GM21526 (cell line): ENCODE data around the gene COL4A1.

Experiments
- ATAC-seq: cut with Tn5 transposase; IDR thresholded peaks from one replicate; pipeline ENCODE4 v1.9.1; 2021; ENCODE audit warnings: moderate library complexity; ENCODE audit not compliant: unreplicated experiment, low FRiP score

COL4A1 gene

DNA sequence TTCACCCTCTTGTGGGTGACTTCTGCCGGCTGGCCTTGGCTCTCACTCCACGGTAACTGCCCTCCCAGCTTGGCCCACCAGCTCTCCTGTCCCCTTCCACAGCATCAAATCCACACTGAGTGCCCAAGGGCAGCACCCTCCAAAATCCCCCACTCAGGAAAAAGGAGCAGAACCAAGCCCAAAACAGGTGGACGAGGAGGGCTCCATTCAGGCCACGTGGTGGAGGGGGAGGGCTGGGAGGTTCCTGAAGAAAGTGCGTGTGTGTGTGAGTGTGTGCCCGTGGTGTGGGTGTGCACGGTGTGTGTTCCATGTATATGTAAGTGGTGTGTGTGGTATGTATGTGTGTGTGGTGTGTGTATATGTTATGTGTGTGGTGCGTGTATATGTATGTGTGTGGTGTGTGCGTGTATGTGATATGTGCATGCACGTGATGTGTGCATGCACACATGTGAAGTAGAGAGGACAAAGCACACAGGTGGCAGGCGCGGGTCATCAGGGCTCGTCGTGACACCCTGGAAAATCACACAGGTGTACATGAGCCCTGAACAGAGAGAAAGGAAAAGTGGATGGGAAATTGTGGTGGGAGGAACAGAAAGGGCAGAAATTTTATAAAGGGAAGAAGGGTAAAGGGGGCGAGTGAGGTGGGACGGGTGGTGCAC lies 76.9 kb downstream of the COL4A1 start:
- ATAC-seq = no peak

DNA sequence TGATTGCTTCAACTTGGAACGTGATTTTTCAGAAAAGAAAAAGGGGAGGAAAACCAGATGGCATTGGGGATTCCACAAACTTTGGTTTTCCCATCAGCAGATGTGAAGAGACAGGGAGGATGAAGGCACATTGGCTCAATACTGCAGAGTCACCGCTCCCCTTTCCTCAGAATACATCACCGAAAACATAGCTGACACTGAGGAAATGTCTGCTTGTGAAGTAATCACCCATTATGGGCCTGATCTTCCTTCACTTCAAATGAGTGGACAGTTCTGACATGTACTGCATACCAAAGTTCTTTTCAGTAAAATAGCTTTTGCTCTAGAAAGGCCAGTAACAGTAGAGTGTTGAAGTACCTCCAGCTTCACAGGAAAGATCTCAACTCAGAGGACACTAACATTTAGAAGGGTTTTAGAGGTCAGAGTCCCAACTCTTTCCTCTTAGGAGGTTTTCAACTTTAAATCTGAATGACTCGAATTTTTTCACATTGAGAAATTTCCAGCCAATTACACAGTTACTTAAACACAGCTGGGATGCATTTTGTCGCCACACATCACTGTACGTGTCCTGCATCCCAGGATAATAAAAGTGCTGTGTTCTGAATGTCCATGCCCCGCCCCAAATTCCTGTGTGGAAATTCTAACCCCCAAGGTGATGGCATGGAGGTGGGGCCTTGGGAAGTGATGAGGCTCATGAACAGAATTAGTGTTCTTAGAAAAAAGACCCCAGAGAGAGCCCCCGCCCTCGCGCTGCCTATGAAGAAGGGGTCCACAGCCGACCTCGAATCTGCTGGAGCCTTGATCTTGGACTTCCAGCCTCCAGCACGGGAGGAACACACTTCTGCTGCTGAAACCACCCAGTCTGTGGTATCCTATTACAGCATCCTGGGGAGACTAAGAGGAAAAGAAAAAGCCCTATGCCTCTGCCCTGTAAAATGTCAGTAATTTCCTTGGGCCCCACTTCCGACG lies 77.7 kb downstream of the COL4A1 start:
- no peak for ATAC-seq

DNA sequence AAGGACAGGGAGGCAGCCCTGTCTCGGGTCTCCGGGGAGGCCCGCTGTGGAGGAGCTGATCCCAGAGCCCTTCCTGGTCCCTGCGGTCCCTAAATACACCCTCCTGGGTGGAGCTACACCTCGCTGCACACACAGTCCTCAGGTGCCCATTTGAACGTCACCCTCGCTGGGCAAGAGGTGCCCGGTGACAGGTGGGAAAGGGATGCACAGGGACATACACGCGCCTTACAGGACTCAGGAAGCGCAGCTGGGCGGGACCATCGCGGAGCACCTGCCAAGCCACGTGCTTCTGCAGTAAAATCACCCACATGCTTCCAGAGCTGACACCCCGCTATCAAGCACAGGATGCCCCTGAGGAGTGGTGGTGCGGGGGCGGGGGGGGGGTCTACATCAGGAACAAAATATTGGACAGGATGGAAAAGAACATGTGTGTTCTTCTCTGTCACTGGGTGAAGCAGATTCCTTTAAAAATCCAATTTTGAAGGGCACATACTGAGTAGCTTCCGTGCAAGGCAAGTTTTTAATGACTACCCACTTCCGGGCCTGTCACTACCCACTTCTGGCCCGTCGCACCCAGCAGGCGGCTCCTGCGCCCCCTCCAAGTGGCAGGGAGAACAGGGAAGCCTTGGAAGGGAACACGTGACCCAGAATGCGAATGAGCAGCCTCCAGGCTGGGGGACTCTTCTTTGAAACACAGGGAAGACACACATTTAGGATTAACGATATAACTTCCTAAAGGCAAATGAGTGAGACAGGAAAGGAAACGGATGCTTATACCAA lies 78.9 kb downstream of the COL4A1 start:
- ATAC-seq = no peak

DNA sequence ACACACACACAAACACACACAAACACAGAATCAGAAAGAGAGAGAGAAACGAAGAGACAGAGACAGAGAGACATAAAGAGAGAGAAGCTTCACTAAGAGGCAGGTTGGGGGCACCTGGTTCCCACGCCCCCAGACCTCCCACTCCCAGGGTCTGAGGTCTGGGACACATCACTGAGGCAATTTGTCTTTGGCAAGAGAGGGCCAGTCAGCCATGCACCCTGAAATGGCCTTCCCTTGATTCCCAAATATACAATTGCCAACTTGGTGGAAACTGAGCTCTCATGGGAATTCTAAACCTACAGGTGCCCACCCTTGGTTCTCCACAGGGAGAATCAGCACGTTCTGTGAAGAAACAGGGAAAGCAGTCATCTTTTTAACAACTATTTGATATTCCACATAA lies 79.5 kb downstream of the COL4A1 start:
- no peak for ATAC-seq

DNA sequence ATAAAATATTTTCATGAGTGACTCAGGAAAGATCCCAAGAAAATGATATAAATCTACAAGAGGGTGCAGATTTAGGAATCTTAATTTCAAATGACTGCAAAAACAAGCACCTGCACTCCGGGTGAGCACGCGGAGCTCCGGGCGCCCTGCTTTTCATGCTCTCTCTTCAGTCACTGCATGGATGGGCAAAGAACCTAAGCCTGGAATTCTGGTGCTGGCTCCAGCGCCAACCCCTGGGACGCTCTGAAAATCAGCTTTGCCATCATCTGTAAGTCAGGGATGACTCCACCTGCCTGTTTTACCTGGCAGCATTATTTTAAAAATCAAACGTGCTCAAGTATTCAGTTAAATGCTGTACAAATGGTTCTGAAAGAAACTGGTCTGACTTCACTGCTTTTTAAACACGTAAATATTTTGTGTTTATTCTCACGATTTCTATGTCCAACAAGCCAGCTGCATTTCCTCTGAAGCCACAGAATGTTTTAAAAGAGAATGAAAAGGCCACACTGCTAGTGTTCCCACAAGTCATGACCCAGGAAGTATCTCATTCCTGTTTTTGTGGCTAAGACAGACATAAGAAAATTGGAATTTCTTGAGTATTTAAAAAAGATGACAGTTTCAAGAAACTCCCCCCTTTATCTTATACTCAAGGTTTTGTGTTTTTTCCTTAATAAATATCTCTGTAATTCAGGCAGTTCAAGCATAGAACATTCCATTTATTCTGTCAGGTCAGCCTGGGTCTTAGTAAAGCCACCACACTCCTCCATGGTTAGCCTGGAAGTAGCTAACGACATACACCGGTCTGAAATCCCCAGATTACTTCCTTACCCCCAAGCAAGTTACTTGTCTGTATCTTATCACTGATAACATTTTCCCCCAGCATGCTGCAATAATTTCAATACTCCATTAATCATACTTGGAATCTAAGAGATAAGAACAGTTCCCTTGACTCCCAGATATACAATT lies 81.1 kb downstream of the COL4A1 start:
- ATAC-seq = no peak

DNA sequence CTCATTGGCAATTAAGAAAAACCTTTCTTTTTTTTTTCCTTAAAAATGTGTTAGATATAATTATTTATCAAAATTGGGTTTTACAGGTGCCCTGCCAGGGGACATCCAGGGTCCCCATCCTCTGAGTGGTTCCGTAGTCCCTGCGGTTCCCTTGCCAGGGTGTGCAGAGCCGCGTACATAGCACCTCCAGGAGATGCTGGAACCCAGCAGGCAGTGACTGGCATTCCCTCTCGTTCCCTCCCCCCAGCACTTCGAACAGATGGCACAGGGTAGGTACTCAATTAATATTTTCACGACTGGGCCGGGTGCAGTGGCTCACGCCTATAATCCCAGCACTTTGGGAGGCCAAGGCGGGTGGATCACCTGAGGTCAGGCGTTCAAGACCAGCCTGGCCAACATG lies 82.0 kb downstream of the COL4A1 start:
- no peak for ATAC-seq

DNA sequence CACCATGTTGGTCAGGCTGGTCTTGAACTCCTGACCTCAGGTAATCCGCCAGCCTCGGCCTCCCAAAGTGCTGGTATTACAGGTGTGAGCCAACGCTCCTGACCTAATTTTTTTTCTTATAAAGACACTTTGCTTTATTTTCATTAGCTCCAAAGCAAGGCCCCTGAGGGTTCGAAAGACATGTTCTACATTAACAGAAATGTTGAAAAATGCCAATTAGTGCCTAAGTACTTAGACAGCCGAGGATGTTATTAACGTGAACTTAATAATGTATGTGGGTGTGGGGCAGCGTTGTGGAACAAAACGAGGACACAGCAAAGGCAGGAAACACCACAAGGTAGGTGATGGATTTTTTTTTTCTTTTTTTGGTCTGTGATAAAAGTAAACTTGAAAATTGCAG lies 82.4 kb downstream of the COL4A1 start:
- ATAC-seq = no peak

DNA sequence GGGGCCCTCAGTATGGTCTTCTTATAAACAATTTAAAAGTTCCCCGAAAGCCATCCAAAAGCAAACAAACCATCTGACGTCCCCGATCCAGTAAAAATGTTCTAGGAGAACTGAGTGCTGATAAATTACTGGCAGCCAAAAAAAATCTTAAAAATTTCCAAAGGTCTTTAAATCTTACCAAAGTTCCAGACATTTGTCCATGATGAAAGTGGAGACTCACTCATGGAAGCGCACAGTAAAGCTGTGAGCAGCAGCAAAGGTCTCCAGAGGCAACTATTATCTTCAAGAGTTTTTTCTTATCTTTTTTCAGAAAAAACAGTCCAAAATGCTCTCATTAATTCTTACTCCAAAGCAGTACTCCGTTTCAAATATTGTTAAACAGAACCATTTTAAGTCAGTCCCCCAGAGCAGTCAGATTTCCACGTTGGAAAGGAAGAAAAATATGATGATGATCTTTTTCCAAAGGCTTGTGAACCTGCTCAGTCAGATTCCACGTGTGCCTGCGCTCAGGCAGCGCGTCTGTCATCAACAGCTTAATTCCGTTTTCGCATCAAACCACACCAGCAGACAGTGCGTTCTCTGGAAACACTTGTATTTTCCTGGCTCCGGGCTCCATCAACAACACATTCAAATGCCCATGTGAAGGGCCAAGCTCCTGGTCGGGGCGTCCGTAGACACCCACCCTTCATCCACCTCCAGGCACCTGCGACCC lies 85.4 kb downstream of the COL4A1 start:
- no peak for ATAC-seq

DNA sequence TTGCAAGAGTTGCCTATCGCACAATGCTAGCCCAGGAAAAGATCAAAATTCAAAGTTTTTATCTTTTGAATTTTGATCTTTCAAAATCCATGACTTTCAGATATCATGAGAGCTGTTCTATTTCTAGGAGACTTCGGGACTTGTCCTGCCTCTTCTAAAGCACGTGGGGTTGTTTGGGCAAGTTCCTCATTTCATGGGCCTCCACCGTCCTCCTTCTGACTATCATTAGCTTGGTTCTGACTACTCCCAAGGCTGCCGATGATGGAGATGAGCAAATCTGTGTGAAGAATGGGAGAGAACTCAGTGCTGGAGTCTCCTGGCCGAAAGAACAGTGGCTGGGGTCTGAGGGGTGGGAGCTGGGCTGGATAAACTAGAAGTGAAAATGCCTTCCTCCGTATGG lies 86.5 kb downstream of the COL4A1 start:
- no peak for ATAC-seq

DNA sequence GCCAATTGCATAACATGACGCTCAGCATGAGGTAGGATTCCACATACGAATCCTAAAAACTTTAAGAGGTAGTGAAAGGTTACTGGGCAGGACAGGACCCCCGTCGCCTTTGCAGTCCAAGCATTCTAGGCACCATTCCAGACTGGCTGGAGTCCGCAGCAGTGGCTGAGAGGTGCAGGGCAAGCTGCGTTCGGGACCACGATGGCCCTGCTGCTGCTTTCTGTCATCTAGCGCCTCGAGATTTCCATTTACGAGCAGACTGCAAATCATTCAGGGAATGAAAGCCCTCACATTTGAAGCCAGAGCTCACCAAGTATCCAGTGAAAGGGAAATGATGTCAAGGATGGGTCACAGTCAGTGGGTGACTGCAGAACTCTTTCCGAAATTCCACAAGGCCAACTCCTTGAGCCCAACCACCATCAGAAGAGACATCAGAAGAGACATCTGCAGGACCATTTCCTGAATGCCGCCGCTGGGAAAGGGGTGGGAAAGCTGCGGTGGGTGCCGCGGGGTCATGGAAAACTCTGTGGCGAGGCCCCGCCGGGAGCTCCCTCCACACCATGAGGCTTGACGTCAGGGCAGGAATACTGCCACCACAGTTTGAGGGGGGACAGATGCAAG lies 88.3 kb downstream of the COL4A1 start:
- ATAC-seq = no peak

DNA sequence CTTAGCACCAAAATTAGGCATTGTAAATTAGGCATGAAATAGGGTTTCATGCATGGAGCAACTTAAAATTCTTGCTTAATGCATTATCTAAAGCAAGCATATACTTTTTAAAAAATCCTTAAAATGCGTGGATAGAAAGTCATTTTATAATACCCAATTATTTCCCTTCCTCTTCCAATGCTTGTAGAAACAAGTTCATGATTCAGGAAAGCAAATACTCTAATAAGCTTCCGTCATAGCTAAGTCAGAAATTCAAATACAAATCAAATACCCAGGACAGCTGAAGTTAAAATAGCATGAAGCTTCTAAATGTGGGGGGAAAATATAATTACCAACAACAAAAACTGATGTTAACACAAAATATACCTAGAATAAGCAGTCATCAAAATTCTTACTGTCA lies 89.1 kb downstream of the COL4A1 start:
- ATAC-seq = no peak

DNA sequence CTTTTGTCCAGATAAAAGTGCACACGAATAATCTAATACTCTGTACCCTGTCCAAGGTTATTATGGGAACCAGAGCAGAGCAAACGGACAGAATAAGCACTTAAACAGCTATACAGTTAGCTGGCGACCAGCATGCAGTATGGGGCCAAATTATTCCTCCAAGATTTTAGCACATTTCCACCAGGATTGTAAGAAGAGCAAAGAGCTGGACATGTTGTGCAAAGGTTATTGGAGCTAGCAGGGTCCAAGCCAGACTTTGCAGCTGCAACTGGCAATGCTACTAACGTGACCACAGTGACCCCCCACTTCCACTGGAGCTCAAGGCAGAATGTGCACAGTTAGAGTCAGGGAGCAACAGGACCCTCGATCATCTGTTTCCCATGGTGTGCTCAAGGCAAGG lies 89.9 kb downstream of the COL4A1 start:
- ATAC-seq = no peak

DNA sequence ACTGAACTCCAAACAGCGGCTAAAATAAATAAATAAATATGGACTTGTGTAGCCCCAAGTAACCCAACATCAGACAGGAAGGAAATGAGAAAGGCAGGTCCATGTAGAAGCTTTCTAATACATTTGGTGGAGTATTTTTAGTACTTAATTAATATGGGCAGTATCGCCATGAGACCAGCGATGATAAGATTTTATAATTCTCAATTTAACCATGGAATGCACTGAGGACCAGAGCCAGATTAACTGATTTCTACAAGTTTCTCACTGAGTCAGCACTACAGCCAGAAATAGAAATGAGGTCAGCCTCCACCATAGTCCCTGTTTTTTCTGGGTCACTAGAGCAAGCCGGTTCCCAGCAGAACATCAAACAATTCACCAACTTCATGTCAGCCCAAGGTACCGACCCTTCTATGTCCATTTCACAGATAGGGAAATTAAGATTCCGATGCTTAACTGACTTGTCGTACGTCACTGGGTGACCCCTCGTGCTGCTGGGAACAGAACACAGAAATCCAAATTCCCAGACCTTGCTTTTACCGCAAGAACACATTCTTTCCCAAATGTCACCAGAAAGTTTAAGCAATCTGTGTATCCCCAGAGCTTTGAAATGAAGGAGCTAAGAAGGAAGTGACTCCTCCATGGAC lies 90.4 kb downstream of the COL4A1 start:
- no peak for ATAC-seq

DNA sequence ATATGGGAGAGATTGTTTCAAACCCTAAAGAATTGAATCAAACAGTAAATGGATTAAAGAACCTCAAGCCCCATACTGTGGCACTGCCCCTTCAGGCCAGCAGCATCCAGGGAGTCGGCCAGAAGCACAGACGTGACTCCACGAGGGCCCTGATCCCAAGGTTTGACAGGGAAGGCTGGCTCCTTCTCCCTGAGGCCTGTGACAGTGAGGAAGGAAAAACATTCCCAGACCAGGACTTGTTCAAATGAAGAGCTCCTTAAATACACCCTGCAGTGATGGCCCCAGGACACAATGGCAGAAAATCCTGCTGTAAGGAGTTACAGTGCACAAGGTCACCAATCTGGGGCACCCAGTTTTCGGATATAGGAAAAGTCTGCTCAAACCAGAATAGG lies 91.0 kb downstream of the COL4A1 start:
- no peak for ATAC-seq

DNA sequence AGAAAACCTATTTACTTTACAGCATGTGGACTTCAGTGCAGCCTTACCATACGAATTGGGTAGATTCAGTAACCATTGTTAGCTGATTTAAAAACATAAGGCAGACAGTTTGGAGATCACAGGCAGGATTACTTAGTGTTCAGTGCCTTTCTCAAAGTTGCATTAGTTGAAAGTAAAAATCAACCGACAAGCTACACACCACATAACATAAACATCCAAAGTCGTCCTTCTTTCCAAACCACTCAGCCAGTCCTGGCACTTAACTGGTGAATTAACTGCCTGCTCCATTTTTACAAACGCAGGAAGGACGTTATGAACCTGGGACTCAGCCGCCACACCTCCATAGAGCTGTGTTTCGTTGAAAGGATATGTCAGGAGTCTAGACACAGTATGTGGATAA lies 91.4 kb downstream of the COL4A1 start:
- no peak for ATAC-seq

DNA sequence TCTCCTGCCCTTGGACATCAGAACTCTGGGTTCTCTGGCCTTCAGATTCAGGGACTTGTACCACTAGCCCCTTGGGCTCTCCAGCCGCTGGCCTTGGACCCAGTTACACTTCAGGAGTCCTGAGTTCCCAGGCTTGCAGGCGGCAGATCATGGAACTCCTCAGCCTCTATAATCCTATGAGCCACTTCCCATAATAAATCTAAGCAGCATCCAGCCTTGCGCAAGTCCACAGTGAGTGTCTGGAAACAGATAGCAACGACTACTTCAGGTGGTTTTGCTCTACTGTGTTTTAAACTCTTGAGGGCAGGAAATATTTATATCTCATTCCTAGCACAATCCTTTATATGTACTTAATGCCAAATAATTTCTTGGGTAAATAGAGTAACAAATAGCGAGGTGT lies 92.3 kb downstream of the COL4A1 start:
- ATAC-seq = no peak

DNA sequence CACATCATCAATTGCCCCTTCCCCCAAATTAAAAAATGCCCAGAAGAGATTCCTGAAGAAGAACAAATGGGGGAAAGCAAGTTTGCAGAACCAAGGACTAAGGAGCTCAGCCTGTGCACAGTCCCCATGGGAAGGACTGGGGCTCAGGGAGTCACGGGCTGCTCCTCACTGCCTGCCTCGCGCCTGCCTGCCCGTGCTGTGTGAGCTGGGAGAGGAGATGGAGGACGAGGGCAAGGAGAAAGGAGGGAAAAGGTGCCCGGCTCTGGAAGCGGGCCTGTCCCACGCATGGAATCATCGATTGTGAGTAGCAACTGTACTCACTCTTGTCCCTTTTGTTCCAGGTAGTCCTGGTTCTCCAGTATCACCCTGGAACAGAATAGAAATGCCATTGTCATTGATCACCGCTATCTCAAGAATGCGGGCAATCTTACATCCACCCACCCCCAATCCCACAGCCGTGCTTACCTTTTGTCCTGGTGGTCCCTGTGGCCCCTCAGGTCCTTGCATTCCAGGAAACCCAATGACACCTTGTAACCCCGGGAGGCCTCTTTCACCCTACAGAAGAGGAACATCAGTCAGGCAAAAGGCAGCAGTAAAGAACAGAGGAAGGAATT lies 93.4 kb downstream of the COL4A1 start:
- ATAC-seq = no peak

DNA sequence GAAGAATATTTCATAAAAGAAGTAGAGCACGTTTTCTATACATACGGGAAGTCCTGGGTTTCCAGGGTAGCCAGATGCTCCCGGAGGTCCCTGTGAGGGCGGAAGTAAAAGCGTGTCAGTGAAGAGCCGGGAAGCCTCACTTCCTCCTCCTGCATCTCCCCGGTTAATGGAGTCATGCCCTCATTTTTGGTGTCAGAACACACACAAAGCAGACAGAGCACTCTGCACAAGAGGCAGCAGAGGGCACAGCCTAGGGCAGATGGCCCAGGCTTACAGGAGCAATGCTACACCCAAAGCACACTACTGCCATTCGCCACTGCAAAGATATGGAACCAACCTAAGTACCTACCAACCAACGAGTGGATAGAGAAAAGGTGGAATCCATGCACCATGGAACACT lies 94.4 kb downstream of the COL4A1 start:
- no peak for ATAC-seq
